ENCODE measurements around the gene DNAL1. TPM values are rescaled to one million over a fixed set of nuclear protein-coding genes. Genes with fewer than 3 reads are reported as not detected.

Gene DNAL1
- polyA plus RNA-seq, 4 donors, result 18.9 to 28.4 (median 25.1) TPM

Other genes starting within 250 kb of the DNAL1 start
- gene NUMB, start 186.4 kb upstream of the DNAL1 start, polyA plus RNA-seq (ENCODE audit: insufficient read length in 4 of 4), result 10 to 100 TPM; 76.7 to 99.4 (median 81.0) TPM
- gene RIOX1, start 154.1 kb upstream of the DNAL1 start, polyA plus RNA-seq (ENCODE audit: insufficient read length in 4 of 4), result 10 to 100 TPM; 10.2 to 11.7 (median 11.0) TPM
- gene ACOT1, start 107.8 kb upstream of the DNAL1 start, polyA plus RNA-seq (ENCODE audit: insufficient read length in 4 of 4), result 10 to 100 TPM in 2 of 4 donors, 1 to 10 TPM in 2; 6.3 to 13.1 (median 11.0) TPM
- gene HEATR4, start 86.0 kb upstream of the DNAL1 start, polyA plus RNA-seq (ENCODE audit: insufficient read length in 4 of 4), result 1 to 10 TPM in 2 of 4 donors, under 1 TPM in 2; 0.75 to 2.1 (median 1.5) TPM
- 10 to 100 TPM; 56.2 to 74.6 (median 62.2) TPM for gene ACOT2, start 75.8 kb upstream of the DNAL1 start, polyA plus RNA-seq (ENCODE audit: insufficient read length in 4 of 4)
- gene ACOT4, start 53.1 kb upstream of the DNAL1 start, polyA plus RNA-seq (ENCODE audit: insufficient read length in 4 of 4), result 1 to 10 TPM; 3.3 to 4.3 (median 3.6) TPM
- under 1 TPM in 1 of 4 donors, not detected in 3; 0.30 TPM for gene ACOT6, start 32.5 kb upstream of the DNAL1 start, polyA plus RNA-seq (ENCODE audit: insufficient read length in 4 of 4)
- gene PNMA1, start 69.4 kb downstream of the DNAL1 start, polyA plus RNA-seq (ENCODE audit: insufficient read length in 4 of 4), result 100 to 1,000 TPM in 2 of 4 donors, 10 to 100 TPM in 2; 94.8 to 101 (median 98.2) TPM
- gene PTGR2, start 206.8 kb downstream of the DNAL1 start, polyA plus RNA-seq (ENCODE audit: insufficient read length in 4 of 4), result 10 to 100 TPM; 23.1 to 34.0 (median 30.2) TPM
- 10 to 100 TPM; 51.7 to 62.0 (median 58.1) TPM for gene ZNF410, start 241.9 kb downstream of the DNAL1 start, polyA plus RNA-seq (ENCODE audit: insufficient read length in 4 of 4)